ENCODE data around the gene DCDC1.

DCDC1 gene

GRCh38 chr11:31022080-31022479 lies 347.5 kb downstream of the DCDC1 start:
- no peak for TF ChIP-seq CTCF (IDR thresholded peaks at IDR 0.05; ENCODE audit: low read depth, low read length, missing control alignments)
- no peak overlapping the region for H3K4me3 ChIP-seq (replicated peaks; ENCODE audit: low read depth, low read length)

GRCh38 chr11:31019786-31020185 lies 349.8 kb downstream of the DCDC1 start:
- no peak for DNase-seq (ENCODE audit: extremely low read depth, low read depth)
- H3K4me3 ChIP-seq (replicated peaks; ENCODE audit: low read depth, low read length): no peak overlapping the region
- no peak for TF ChIP-seq CTCF (IDR thresholded peaks at IDR 0.05; ENCODE audit: low read depth, low read length, missing control alignments)

More at GRCh38 chr11:31022080-31022479, 347.5 kb downstream of the DCDC1 start:
- no peak for DNase-seq (ENCODE audit: extremely low read depth, low read depth)

- no peak for TF ChIP-seq CTCF (IDR thresholded peaks at IDR 0.05; ENCODE audit: low read depth, low read length, missing control alignments)
- H3K4me3 ChIP-seq (replicated peaks; ENCODE audit: low read depth, low read length): no peak overlapping the region
- DNase-seq (ENCODE audit: extremely low read depth, low read depth): no peak
These were observed 364.3 kb downstream of the DCDC1 start for GRCh38 chr11:31005202-31005601.

GRCh38 chr11:31001427-31001826 lies 368.1 kb downstream of the DCDC1 start:
- H3K4me3 ChIP-seq (replicated peaks; ENCODE audit: low read depth, low read length): no peak overlapping the region
- no peak for DNase-seq (ENCODE audit: extremely low read depth, low read depth)
- no peak for TF ChIP-seq CTCF (IDR thresholded peaks at IDR 0.05; ENCODE audit: low read depth, low read length, missing control alignments)

- no peak overlapping the region for H3K4me3 ChIP-seq (replicated peaks; ENCODE audit: low read depth, low read length)
- TF ChIP-seq CTCF (IDR thresholded peaks at IDR 0.05; ENCODE audit: low read depth, low read length, missing control alignments): no peak
- no peak for DNase-seq (ENCODE audit: extremely low read depth, low read depth)
These were observed 369.2 kb downstream of the DCDC1 start for GRCh38 chr11:31000381-31000780.

GRCh38 chr11:30992513-30992849 lies 377.1 kb downstream of the DCDC1 start:
- H3K4me3 ChIP-seq (replicated peaks; ENCODE audit: low read depth, low read length): no peak overlapping the region
- no peak for TF ChIP-seq CTCF (IDR thresholded peaks at IDR 0.05; ENCODE audit: low read depth, low read length, missing control alignments)
- no peak for DNase-seq (ENCODE audit: extremely low read depth, low read depth)

- no peak overlapping the region for H3K4me3 ChIP-seq (replicated peaks; ENCODE audit: low read depth, low read length)
- no peak for TF ChIP-seq CTCF (IDR thresholded peaks at IDR 0.05; ENCODE audit: low read depth, low read length, missing control alignments)
- no peak for DNase-seq (ENCODE audit: extremely low read depth, low read depth)
These were observed 377.6 kb downstream of the DCDC1 start for GRCh38 chr11:30991802-30992512.
